Thyroid gland (tissue), 4 donors: Measurements from ENCODE around the gene GUCA2B. TPM values are rescaled to one million over a fixed set of nuclear protein-coding genes. Genes with fewer than 3 reads are reported as not detected.
A peak's percentile ranks its signal among the peaks of the same experiment; 100 is the strongest.

Source experiments
- DNase-seq, 2 donors: peaks; one replicate each; pipeline ENCODE4 v3.0.0-alpha.2; 2019
- H3K27ac ChIP-seq, 3 donors: fragments of 200-600 bp; sonication (generic); 1 replicate in 2 of 3; 2 replicates in 1 of 3; pipeline ENCODE4 v1.5.1; 2016 to 2019; ENCODE audit warnings: mild to moderate bottlenecking in 1 of 3, moderate library complexity in 1 of 3
- H3K27me3 ChIP-seq: fragments of 200-600 bp; sonication (generic); one replicate; pipeline ENCODE4 v1.5.1; 2019
- H3K36me3 ChIP-seq, 2 donors: fragments of 200-600 bp; sonication (generic); one replicate each; pipeline ENCODE4 v1.5.1; 2016 to 2019
- H3K4me1 ChIP-seq, 2 donors: fragments of 200-600 bp; sonication (generic); one replicate each; pipeline ENCODE4 v1.5.1; 2017 to 2019
- H3K4me3 ChIP-seq, 3 donors: fragments of 200-600 bp; sonication (generic); replicated peaks in 1 of 3; 1 replicate in 2 of 3; 2 replicates in 1 of 3; pipeline ENCODE4 v1.5.1; 2016; ENCODE audit warnings: mild to moderate bottlenecking in 1 of 3
- H3K9me3 ChIP-seq: fragments of 200-600 bp; sonication (generic); one replicate; pipeline ENCODE4 v1.5.1; 2017
- POLR2A ChIP-seq, 2 donors: fragments of 450-650 bp; IDR thresholded peaks; one replicate each; pipeline ENCODE4 v1.6.1; 2017; ENCODE audit warnings: antibody characterized with exemption in 2 of 2, mild to moderate bottlenecking in 2 of 2, moderate library complexity in 1 of 2
- whole genome bisulfite sequencing, 2 donors: methylation state at CpG; one replicate each; pipeline ENCODE4 v1.1.5; 2017; 5-methylcytosine and 5-hydroxymethylcytosine counted together
- intact Hi-C: fragments of 100-400 bp; cut with DNase I; formaldehyde crosslinking; loops from one replicate; pipeline ENCODE4 v1.15.1; 2023
- total RNA-seq, 4 donors: library from RNA; depleted of rRNA; stranded (reverse); fragments of >200 nt; gene quantifications; one replicate each; pipeline ENCODE4 v1.2.3, GENCODE V29; 2016
- TF ChIP-seq, protein P1 (sequence below), 6 experiments: fragments of 200-600 bp in 3 of 6; fragments of 450-650 bp in 3 of 6; sonication (generic) in 3 of 6; IDR thresholded peaks; one replicate each; pipeline ENCODE4 v1.5.1; 2016 to 2019; ENCODE audit warnings: antibody characterized with exemption in 6 of 6, mild to moderate bottlenecking in 2 of 6, inconsistent platforms in 1 of 6, moderate library complexity in 1 of 6

Gene GUCA2B
- total RNA-seq, 4 donors from 2014 or later, result not detected

GRCh38 chr1:42128964-42129363 is 24.2 kb upstream of the GUCA2B start:
- H3K4me3 ChIP-seq, result no peak overlapping the region
- no peaks in the 10 kb centered on the region for H3K27me3 ChIP-seq
- DNase-seq, result no peak
- H3K27ac ChIP-seq, result no peak overlapping the region
- peaks cover 18 to 27% of the 10 kb centered on the region in 2 donors for H3K4me1 ChIP-seq
- no peak for TF ChIP-seq POLR2A (IDR thresholded peaks at IDR 0.05)
- TF ChIP-seq, protein P1, sequence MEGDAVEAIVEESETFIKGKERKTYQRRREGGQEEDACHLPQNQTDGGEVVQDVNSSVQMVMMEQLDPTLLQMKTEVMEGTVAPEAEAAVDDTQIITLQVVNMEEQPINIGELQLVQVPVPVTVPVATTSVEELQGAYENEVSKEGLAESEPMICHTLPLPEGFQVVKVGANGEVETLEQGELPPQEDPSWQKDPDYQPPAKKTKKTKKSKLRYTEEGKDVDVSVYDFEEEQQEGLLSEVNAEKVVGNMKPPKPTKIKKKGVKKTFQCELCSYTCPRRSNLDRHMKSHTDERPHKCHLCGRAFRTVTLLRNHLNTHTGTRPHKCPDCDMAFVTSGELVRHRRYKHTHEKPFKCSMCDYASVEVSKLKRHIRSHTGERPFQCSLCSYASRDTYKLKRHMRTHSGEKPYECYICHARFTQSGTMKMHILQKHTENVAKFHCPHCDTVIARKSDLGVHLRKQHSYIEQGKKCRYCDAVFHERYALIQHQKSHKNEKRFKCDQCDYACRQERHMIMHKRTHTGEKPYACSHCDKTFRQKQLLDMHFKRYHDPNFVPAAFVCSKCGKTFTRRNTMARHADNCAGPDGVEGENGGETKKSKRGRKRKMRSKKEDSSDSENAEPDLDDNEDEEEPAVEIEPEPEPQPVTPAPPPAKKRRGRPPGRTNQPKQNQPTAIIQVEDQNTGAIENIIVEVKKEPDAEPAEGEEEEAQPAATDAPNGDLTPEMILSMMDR (IDR thresholded peaks at IDR 0.05), result no peak
- no peaks in the 10 kb centered on the region for H3K9me3 ChIP-seq
- 89 to 91% methylated on average over 3 of the region's 3 CpGs for WGBS, 2 donors
- intact Hi-C loops, result no loop called here
- no peaks in the 10 kb centered on the region for H3K36me3 ChIP-seq

- WGBS, 2 donors, result 30 to 35% methylated on average over 5 of the region's 5 CpGs
- H3K36me3 ChIP-seq, result no peaks in the 10 kb centered on the region
- no peaks in the 10 kb centered on the region for H3K27me3 ChIP-seq
- no peak overlapping the region for H3K4me3 ChIP-seq
- peak overlapping the region in 2 of 3 donors; percentile 6 to 49 for H3K27ac ChIP-seq
- DNase-seq, result peak; percentile 40 to 54
- H3K4me1 ChIP-seq, result peaks cover 22 to 35% of the 10 kb centered on the region in 2 donors
- intact Hi-C loops, result no loop called here
- TF ChIP-seq, protein P1 (IDR thresholded peaks at IDR 0.05), result no peak
- TF ChIP-seq POLR2A (IDR thresholded peaks at IDR 0.05), result peak in 1 of 2 donors; percentile 30
- no peaks in the 10 kb centered on the region for H3K9me3 ChIP-seq
Measured at GRCh38 chr1:42130061-42130660, 23.0 kb upstream of the GUCA2B start.

DNA sequence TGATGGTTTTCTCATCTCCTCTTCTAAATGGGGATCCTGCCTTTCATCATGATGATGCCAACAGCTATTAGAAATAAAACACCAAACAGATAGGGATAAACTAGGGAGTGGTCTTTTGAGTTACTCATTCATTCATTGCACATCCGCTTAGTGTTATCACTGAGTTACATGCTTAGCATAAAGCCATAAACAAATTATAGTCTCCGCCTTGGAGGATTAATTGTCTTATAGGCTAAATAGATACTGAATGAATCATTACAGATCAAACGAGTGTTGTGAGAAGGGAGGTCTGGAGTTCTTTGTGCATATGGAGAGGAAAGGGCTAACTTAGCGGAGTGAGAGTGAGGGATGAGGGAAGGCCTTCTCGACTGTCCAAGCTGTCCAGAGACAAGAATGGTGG is 19.8 kb upstream of the GUCA2B start:
- intact Hi-C loops, result no loop called here
- Histone ChIP-seq H3K27ac (no peak overlapping the region), H3K9me3 (no peaks in the 10 kb centered on the region), H3K36me3 (no peaks in the 10 kb centered on the region), H3K4me1 (peaks cover 45 to 62% of the 10 kb centered on the region in 2 donors), H3K4me3 (no peak overlapping the region), H3K27me3 (no peaks in the 10 kb centered on the region)
- 93 to 94% methylated on average over 5 of the region's 5 CpGs for WGBS, 2 donors
- TF ChIP-seq POLR2A (IDR thresholded peaks at IDR 0.05), result no peak
- TF ChIP-seq, protein P1 (IDR thresholded peaks at IDR 0.05), result no peak
- DNase-seq, result no peak

GRCh38 chr1:42133809-42134526 is 19.2 kb upstream of the GUCA2B start:
- peaks cover 46 to 64% of the 10 kb centered on the region in 2 donors for H3K4me1 ChIP-seq
- intact Hi-C loops, result no loop called here
- 87 to 89% methylated on average over 10 of the region's 10 CpGs for WGBS, 2 donors
- no peak for TF ChIP-seq POLR2A (IDR thresholded peaks at IDR 0.05)
- TF ChIP-seq, protein P1 (IDR thresholded peaks at IDR 0.05), result no peak
- no peaks in the 10 kb centered on the region for H3K27me3 ChIP-seq
- no peak for DNase-seq
- H3K27ac ChIP-seq, result no peak overlapping the region
- no peaks in the 10 kb centered on the region for H3K36me3 ChIP-seq
- no peaks in the 10 kb centered on the region for H3K9me3 ChIP-seq
- no peak overlapping the region for H3K4me3 ChIP-seq

- intact Hi-C loops, result no loop called here
- DNase-seq, result peak; percentile 78 to 83
- TF ChIP-seq, protein P1 (IDR thresholded peaks at IDR 0.05), result no peak
- no peak for TF ChIP-seq POLR2A (IDR thresholded peaks at IDR 0.05)
- no peak overlapping the region for H3K4me3 ChIP-seq
- no peaks in the 10 kb centered on the region for H3K9me3 ChIP-seq
- H3K27me3 ChIP-seq, result no peaks in the 10 kb centered on the region
- peak overlapping the region; percentile 55 to 77 (median 63) for H3K27ac ChIP-seq
- H3K36me3 ChIP-seq, result no peaks in the 10 kb centered on the region
- peaks cover 33 to 52% of the 10 kb centered on the region in 2 donors for H3K4me1 ChIP-seq
- 15 to 38% methylated on average over 3 of the region's 3 CpGs for WGBS, 2 donors
Measured at GRCh38 chr1:42135426-42135825, 17.8 kb upstream of the GUCA2B start.
